Measurements from ENCODE around the gene U2AF1L4. TPM values are rescaled to one million over a fixed set of nuclear protein-coding genes. Genes with fewer than 3 reads are reported as not detected.

Gene U2AF1L4
- total and polyA plus RNA-seq, 10 of the 15 experiments (the other 5 are each of a cell fraction or from before 2014, with no cell fraction given), result 7.9 to 21.6 (median 15.1) TPM

GRCh38 chr19:35716801-35717664, 28.2 kb downstream of the U2AF1L4 start (continued):
- TF ChIP-seq MLLT1 (IDR thresholded peaks at IDR 0.05), result peak; percentile 85
- peak; percentile 86; the same call in 1 of the 2 replicates for TF ChIP-seq NR2C1 (IDR thresholded peaks at IDR 0.05)
- TF ChIP-seq NKRF (conservative IDR thresholded peaks at IDR 0.05), result peak; percentile 40; the same call in 1 of the 2 replicates
- TF ChIP-seq HDGF (IDR thresholded peaks at IDR 0.05), result peak; percentile 88; the same call in 1 of the 2 replicates
- peak; percentile 90; the same call in 1 of the 2 replicates for TF ChIP-seq CREM (IDR thresholded peaks at IDR 0.05; ENCODE audit: low read depth)
- TF ChIP-seq IRF5 (IDR thresholded peaks at IDR 0.05; ENCODE audit: borderline replicate concordance), result no peak
- peak; percentile 52 for TF ChIP-seq RAD21 (IDR thresholded peaks at IDR 0.05; ENCODE audit: insufficient read depth, low read depth, low read length)
- TF ChIP-seq ZBTB4 (CRISPR knock-in tag; IDR thresholded peaks at IDR 0.05), result no peak
- TF ChIP-seq ZBTB40 (IDR thresholded peaks at IDR 0.05; ENCODE audit: borderline replicate concordance), result peak; percentile 80; the same call in 1 of the 2 replicates
- no peak for TF ChIP-seq ZNF24 (IDR thresholded peaks at IDR 0.05)
- TF ChIP-seq YY1 (IDR thresholded peaks at IDR 0.05; ENCODE audit: low read depth, low read length), result peak; percentile 86
- TF ChIP-seq NBN (IDR thresholded peaks at IDR 0.05), result peak; percentile 93

Measured in GM12878 (cell line).